Measurements from ENCODE around the gene ATP2B2. TPM values are rescaled to one million over a fixed set of nuclear protein-coding genes. Genes with fewer than 3 reads are reported as not detected.

Gene ATP2B2
- total and polyA plus RNA-seq, 2 donors (not counting 1 experiment from before 2014, with no cell fraction given): not detected

GRCh38 chr3:10406414-10406813, 99.0 kb downstream of the ATP2B2 start:
- Histone ChIP-seq H3K27me3 (replicated peaks in 1 of 4; ENCODE audit: control extremely low read depth in 1 of 4, control insufficient read depth in 3 of 4, insufficient read depth in 4 of 4, low read length in 3 of 4) (no peaks in the 10 kb centered on the region), H3K79me2 (ENCODE audit: control insufficient read depth, insufficient read depth, low read length) (no peaks in the 10 kb centered on the region), H3K27ac (ENCODE audit: low read length in 2 of 2) (no peak overlapping the region), H4K20me1 (ENCODE audit: control insufficient read depth, insufficient read depth, low read length, poor library complexity, severe bottlenecking) (no peaks in the 10 kb centered on the region), H3K9me3 (ENCODE audit: control extremely low read depth in 1 of 3, control insufficient read depth in 2 of 3, insufficient read depth in 1 of 3, low read length in 2 of 3) (no peaks in the 10 kb centered on the region), H2AFZ (ENCODE audit: insufficient read depth, low read depth, low read length, poor library complexity, severe bottlenecking) (no peak overlapping the region), H3K4me1 (ENCODE audit: control insufficient read depth in 2 of 2, insufficient read depth in 2 of 2, low read length in 2 of 2) (no peaks in the 10 kb centered on the region), H3K4me3 (ENCODE audit: control extremely low read depth in 1 of 5, extremely low read depth in 1 of 5, insufficient read depth in 1 of 5, low read depth in 2 of 5, low read length in 4 of 5) (no peak overlapping the region), H3K36me3 (replicated peaks in 1 of 2; ENCODE audit: control extremely low read depth in 1 of 2, control insufficient read depth in 1 of 2, extremely low read depth in 1 of 2, insufficient read depth in 2 of 2, low read length in 1 of 2) (no peaks in the 10 kb centered on the region), H3K4me2 (replicated peaks; ENCODE audit: low read depth, low read length, poor library complexity, severe bottlenecking) (no peak overlapping the region), H3K9ac (ENCODE audit: low read length) (no peak overlapping the region)
- Mint-ChIP-seq H3K9me3 (ENCODE audit: insufficient read depth) (no peaks in the 10 kb centered on the region), H3K27ac (no peak overlapping the region), H3K27me3 (no peaks in the 10 kb centered on the region), H3K4me1 (no peaks in the 10 kb centered on the region), H3K4me3 (no peak overlapping the region)
- DNase-seq (no peak), ATAC-seq (ENCODE audit: low read depth) (no peak)
- ChIA-PET CTCF (interaction anchor here (0.7 kb wide), 1 partner anchor 16 kb away, joined by 4 read pairs; no protein-coding TSS in a partner anchor), POLR2A (no interaction called here)
- WGBS (ENCODE audit: insufficient coverage): 78% methylated on average over 6 of the region's 6 CpGs
- TF ChIP-seq EZH2 (IDR thresholded peaks at IDR 0.05; ENCODE audit: borderline replicate concordance, insufficient read depth, low read depth, low read length, poor library complexity, severe bottlenecking) (no peak), CTCF (IDR thresholded peaks at IDR 0.05) (no peak)
- intact Hi-C loops (cut with micrococcal nuclease): no loop called here

- Histone ChIP-seq H3K9ac (ENCODE audit: low read length) (no peak overlapping the region), H3K27me3 (replicated peaks in 1 of 4; ENCODE audit: control extremely low read depth in 1 of 4, control insufficient read depth in 3 of 4, insufficient read depth in 4 of 4, low read length in 3 of 4) (no peaks in the 10 kb centered on the region), H4K20me1 (ENCODE audit: control insufficient read depth, insufficient read depth, low read length, poor library complexity, severe bottlenecking) (no peaks in the 10 kb centered on the region), H3K4me2 (replicated peaks; ENCODE audit: low read depth, low read length, poor library complexity, severe bottlenecking) (no peak overlapping the region), H3K9me3 (ENCODE audit: control extremely low read depth in 1 of 3, control insufficient read depth in 2 of 3, insufficient read depth in 1 of 3, low read length in 2 of 3) (no peaks in the 10 kb centered on the region), H2AFZ (ENCODE audit: insufficient read depth, low read depth, low read length, poor library complexity, severe bottlenecking) (no peak overlapping the region), H3K4me3 (ENCODE audit: control extremely low read depth in 1 of 5, extremely low read depth in 1 of 5, insufficient read depth in 1 of 5, low read depth in 2 of 5, low read length in 4 of 5) (no peak overlapping the region), H3K36me3 (replicated peaks in 1 of 2; ENCODE audit: control extremely low read depth in 1 of 2, control insufficient read depth in 1 of 2, extremely low read depth in 1 of 2, insufficient read depth in 2 of 2, low read length in 1 of 2) (no peaks in the 10 kb centered on the region), H3K79me2 (ENCODE audit: control insufficient read depth, insufficient read depth, low read length) (no peaks in the 10 kb centered on the region), H3K27ac (ENCODE audit: low read length in 2 of 2) (no peak overlapping the region), H3K4me1 (ENCODE audit: control insufficient read depth in 2 of 2, insufficient read depth in 2 of 2, low read length in 2 of 2) (no peaks in the 10 kb centered on the region)
- no peak for ATAC-seq (ENCODE audit: low read depth)
- TF ChIP-seq CTCF (IDR thresholded peaks at IDR 0.05) (no peak), EZH2 (IDR thresholded peaks at IDR 0.05; ENCODE audit: borderline replicate concordance, insufficient read depth, low read depth, low read length, poor library complexity, severe bottlenecking) (no peak)
- WGBS (ENCODE audit: insufficient coverage): 40% methylated on average over 1 of the region's 1 CpG
- no peak for DNase-seq
- no peaks in the 10 kb centered on the region for H3K4me1 Mint-ChIP-seq
- H3K27me3 Mint-ChIP-seq: no peaks in the 10 kb centered on the region
- no peak overlapping the region for H3K27ac Mint-ChIP-seq
- POLR2A ChIA-PET: no interaction called here
- H3K4me3 Mint-ChIP-seq: no peak overlapping the region
- no peaks in the 10 kb centered on the region for H3K9me3 Mint-ChIP-seq (ENCODE audit: insufficient read depth)
- CTCF ChIA-PET: interaction anchor here (0.7 kb wide), 1 partner anchor 16 kb away, joined by 4 read pairs; no protein-coding TSS in a partner anchor
- intact Hi-C loops (cut with micrococcal nuclease): no loop called here
Measured at GRCh38 chr3:10405816-10406215, 99.6 kb downstream of the ATP2B2 start.

All from B cell (primary cell).